Testis (tissue), 3 donors: ENCODE results near the gene PDC. TPM values are rescaled to one million over a fixed set of nuclear protein-coding genes. Genes with fewer than 3 reads are reported as not detected.
"Not testable (repeated sequence)": the region's sequence is repeated elsewhere in the genome, so short reads cannot be mapped to it uniquely, and the experiment has no call there.

ENCODE experiments used
- DNase-seq: peaks from one replicate; pipeline ENCODE4 v3.0.0-alpha.2; 2019
- H3K27ac ChIP-seq, 2 donors: fragments of 200-600 bp; sonication (generic); one replicate each; pipeline ENCODE4 v1.5.1; 2019
- H3K27me3 ChIP-seq: fragments of 200-600 bp; sonication (generic); one replicate; pipeline ENCODE4 v1.5.1; 2019
- H3K36me3 ChIP-seq: fragments of 200-600 bp; sonication (generic); one replicate; pipeline ENCODE4 v1.5.1; 2017; ENCODE audit warnings: low read depth; ENCODE audit errors: missing control alignments
- H3K4me1 ChIP-seq: fragments of 200-600 bp; sonication (generic); one replicate; pipeline ENCODE4 v1.5.1; 2019
- H3K4me3 ChIP-seq, 2 donors: fragments of 200-600 bp; sonication (generic); one replicate each; pipeline ENCODE4 v1.5.1; 2017 to 2019
- H3K9me3 ChIP-seq: fragments of 200-600 bp; sonication (generic); one replicate; pipeline ENCODE4 v1.5.1; 2017
- POLR2A ChIP-seq: fragments of 450-650 bp; IDR thresholded peaks from one replicate; pipeline ENCODE4 v1.6.1; 2017; ENCODE audit warnings: antibody characterized with exemption, mild to moderate bottlenecking, moderate library complexity
- WGBS, 2 donors: methylation state at CpG; one replicate each; pipeline ENCODE4 v1.1.5; 2018; 5-methylcytosine and 5-hydroxymethylcytosine counted together
- intact Hi-C: fragments of 100-400 bp; cut with DNase I; formaldehyde crosslinking; loops from one replicate; pipeline ENCODE4 v1.15.1; 2023; ENCODE audit warnings: low total_unique reads
- polyA plus RNA-seq: library from polyadenylated mRNA; stranded (reverse); fragments of 350-450 nt; fragmentation: Illumina TruSeq; extraction: RNeasy Lipid Tissue Mini Kit (QIAGEN cat#74804); gene quantifications from one replicate; pipeline ENCODE4 v1.2.3, GENCODE V29; 2014; ENCODE audit warnings: low read depth, low replicate concordance; ENCODE audit not compliant: insufficient read depth
- total RNA-seq, 2 donors: library from RNA; depleted of rRNA; stranded (reverse); fragments of >200 nt; gene quantifications; one replicate each; pipeline ENCODE4 v1.2.3, GENCODE V29; 2016
- TF ChIP-seq, protein P1 (sequence below), 3 experiments: fragments of 450-650 bp in 2 of 3; fragments of 200-600 bp in 1 of 3; sonication (generic) in 1 of 3; IDR thresholded peaks; one replicate each; pipeline ENCODE4 v1.5.1; 2016 to 2019; ENCODE audit warnings: antibody characterized with exemption in 3 of 3, mild to moderate bottlenecking in 2 of 3, moderate library complexity in 1 of 3

PDC gene
- total and polyA plus RNA-seq, 3 donors from 2014 or later = 0.37 to 0.39 TPM; not detected in 1

DNA sequence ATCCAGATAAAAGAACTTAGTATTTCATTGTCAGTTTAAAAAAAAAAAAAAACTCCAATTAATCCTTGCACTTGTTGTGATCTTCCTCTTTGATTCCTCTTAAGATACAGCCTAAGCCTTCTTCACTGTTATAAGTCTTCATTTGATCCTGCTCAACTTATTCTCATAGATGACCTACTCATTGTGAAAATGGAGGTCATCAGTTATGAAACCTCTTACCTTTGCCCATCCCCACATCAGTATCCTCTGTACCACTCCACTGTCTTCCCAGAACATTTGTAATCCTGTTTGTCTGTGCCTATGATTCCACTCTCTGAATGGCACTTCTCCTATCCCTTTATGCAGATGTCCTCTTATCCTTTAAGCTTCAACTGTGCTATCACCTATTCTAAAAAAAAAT is 57.3 kb downstream of the PDC start:
- Histone ChIP-seq H3K27me3 (no peaks in the 10 kb centered on the region), H3K27ac (no peak overlapping the region), H3K4me1 (no peaks in the 10 kb centered on the region), H3K9me3 (no peaks in the 10 kb centered on the region), H3K4me3 (no peak overlapping the region), H3K36me3 (no peaks in the 10 kb centered on the region)
- TF ChIP-seq, protein P1, sequence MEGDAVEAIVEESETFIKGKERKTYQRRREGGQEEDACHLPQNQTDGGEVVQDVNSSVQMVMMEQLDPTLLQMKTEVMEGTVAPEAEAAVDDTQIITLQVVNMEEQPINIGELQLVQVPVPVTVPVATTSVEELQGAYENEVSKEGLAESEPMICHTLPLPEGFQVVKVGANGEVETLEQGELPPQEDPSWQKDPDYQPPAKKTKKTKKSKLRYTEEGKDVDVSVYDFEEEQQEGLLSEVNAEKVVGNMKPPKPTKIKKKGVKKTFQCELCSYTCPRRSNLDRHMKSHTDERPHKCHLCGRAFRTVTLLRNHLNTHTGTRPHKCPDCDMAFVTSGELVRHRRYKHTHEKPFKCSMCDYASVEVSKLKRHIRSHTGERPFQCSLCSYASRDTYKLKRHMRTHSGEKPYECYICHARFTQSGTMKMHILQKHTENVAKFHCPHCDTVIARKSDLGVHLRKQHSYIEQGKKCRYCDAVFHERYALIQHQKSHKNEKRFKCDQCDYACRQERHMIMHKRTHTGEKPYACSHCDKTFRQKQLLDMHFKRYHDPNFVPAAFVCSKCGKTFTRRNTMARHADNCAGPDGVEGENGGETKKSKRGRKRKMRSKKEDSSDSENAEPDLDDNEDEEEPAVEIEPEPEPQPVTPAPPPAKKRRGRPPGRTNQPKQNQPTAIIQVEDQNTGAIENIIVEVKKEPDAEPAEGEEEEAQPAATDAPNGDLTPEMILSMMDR (IDR thresholded peaks at IDR 0.05) = no peak
- TF ChIP-seq POLR2A = no peak
- no peak for DNase-seq
- intact Hi-C loops = no loop called here

DNA sequence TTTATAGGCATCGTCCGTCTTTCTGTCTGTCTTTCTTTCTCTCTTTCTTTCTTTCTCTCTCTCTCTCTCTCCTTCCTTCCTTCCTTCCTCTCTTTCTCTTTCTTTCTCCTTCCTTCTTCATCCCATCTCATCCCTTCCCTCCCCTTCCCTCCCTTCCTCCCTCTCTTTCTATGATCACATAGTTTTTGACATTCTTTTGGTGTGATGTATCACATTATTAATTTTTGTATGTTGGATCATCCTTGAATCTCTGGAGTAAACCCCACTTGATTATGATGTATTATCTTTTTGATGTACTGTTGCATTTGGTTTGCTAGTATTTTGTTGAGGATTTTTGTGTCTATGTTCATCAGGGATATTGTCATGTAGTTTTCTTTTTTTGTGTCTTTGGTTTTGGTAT is 59.5 kb downstream of the PDC start:
- H3K4me3 ChIP-seq, H3K27ac ChIP-seq, H3K36me3 ChIP-seq, H3K27me3 ChIP-seq, H3K9me3 ChIP-seq, H3K4me1 ChIP-seq, DNase-seq, intact Hi-C loops: not testable (repeated sequence)
- WGBS, 2 donors = 94 to 97% methylated on average over 2 of the region's 2 CpGs

Other genes starting within 250 kb of the PDC start
- under 1 TPM in 1 of 2 donors, not detected in 1; 0.24 TPM for gene PRG4, start 164.8 kb downstream of the PDC start, total RNA-seq
- 7.1 TPM for gene PRG4, start 164.8 kb downstream of the PDC start, polyA plus RNA-seq
- 100 to 1,000 TPM; 164 to 249 TPM for gene TPR, start 85.9 kb downstream of the PDC start, total RNA-seq
- gene TPR, start 85.9 kb downstream of the PDC start, polyA plus RNA-seq = 47.4 TPM
- gene ODR4, start 85.3 kb downstream of the PDC start, total RNA-seq = 10 to 100 TPM; 23.0 to 31.3 TPM
- gene ODR4, start 85.3 kb downstream of the PDC start, polyA plus RNA-seq = 11.8 TPM
- gene PTGS2, start 219.3 kb upstream of the PDC start, total RNA-seq = 1 to 10 TPM in 1 of 2 donors, under 1 TPM in 1; 0.19 to 1.0 TPM
- gene PTGS2, start 219.3 kb upstream of the PDC start, polyA plus RNA-seq = 0.75 TPM